Measurements from ENCODE around the gene CACNB2.

- TF ChIP-seq, protein P1, sequence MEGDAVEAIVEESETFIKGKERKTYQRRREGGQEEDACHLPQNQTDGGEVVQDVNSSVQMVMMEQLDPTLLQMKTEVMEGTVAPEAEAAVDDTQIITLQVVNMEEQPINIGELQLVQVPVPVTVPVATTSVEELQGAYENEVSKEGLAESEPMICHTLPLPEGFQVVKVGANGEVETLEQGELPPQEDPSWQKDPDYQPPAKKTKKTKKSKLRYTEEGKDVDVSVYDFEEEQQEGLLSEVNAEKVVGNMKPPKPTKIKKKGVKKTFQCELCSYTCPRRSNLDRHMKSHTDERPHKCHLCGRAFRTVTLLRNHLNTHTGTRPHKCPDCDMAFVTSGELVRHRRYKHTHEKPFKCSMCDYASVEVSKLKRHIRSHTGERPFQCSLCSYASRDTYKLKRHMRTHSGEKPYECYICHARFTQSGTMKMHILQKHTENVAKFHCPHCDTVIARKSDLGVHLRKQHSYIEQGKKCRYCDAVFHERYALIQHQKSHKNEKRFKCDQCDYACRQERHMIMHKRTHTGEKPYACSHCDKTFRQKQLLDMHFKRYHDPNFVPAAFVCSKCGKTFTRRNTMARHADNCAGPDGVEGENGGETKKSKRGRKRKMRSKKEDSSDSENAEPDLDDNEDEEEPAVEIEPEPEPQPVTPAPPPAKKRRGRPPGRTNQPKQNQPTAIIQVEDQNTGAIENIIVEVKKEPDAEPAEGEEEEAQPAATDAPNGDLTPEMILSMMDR (conservative IDR thresholded peaks at IDR 0.05; ENCODE audit: low read depth, low read length) = no peak
- TF ChIP-seq EZH2phosphoT487 (IDR thresholded peaks at IDR 0.05; ENCODE audit: borderline replicate concordance, low read length) = no peak
Measured at GRCh38 chr10:18343573-18343972, 203.3 kb downstream of the CACNB2 start.
